Epithelial cell of esophagus (primary cell): Measurements from ENCODE around the gene BANF2.

Experiments
- DNase-seq: peaks from one replicate; pipeline ENCODE4 v3.0.0; 2010; ENCODE audit warnings: low read depth
- H3K4me3 ChIP-seq: 2 replicates; pipeline ENCODE4 v1.5.1; 2011; ENCODE audit warnings: mild to moderate bottlenecking, low read length, control low read depth
- CTCF ChIP-seq: IDR thresholded peaks from 2 replicates; pipeline ENCODE4 v1.5.1; 2011; ENCODE audit warnings: low read depth, mild to moderate bottlenecking, low read length, control low read depth, inconsistent platforms; ENCODE audit not compliant: insufficient read depth; ENCODE audit errors: missing control alignments

The BANF2 gene

GRCh38 chr20:17750722-17751045 lies 50.9 kb downstream of the BANF2 start:
- TF ChIP-seq CTCF = no peak
- no peak for DNase-seq
- no peak overlapping the region for H3K4me3 ChIP-seq

GRCh38 chr20:17751640-17752039 lies 51.9 kb downstream of the BANF2 start:
- no peak overlapping the region for H3K4me3 ChIP-seq
- no peak for TF ChIP-seq CTCF
- no peak for DNase-seq

GRCh38 chr20:17752459-17752858 lies 52.7 kb downstream of the BANF2 start:
- TF ChIP-seq CTCF = no peak
- no peak overlapping the region for H3K4me3 ChIP-seq
- no peak for DNase-seq

GRCh38 chr20:17753516-17753915 lies 53.8 kb downstream of the BANF2 start:
- no peak for TF ChIP-seq CTCF
- no peak overlapping the region for H3K4me3 ChIP-seq
- no peak for DNase-seq

GRCh38 chr20:17756529-17756928 lies 56.8 kb downstream of the BANF2 start:
- DNase-seq = no peak
- TF ChIP-seq CTCF = no peak

GRCh38 chr20:17757496-17757895 lies 57.7 kb downstream of the BANF2 start:
- no peak for DNase-seq
- TF ChIP-seq CTCF = no peak
- H3K4me3 ChIP-seq = no peak overlapping the region

More at GRCh38 chr20:17756529-17756928, 56.8 kb downstream of the BANF2 start:
- no peak overlapping the region for H3K4me3 ChIP-seq

- no peak for DNase-seq
- H3K4me3 ChIP-seq = no peak overlapping the region
- no peak for TF ChIP-seq CTCF
Observed at GRCh38 chr20:17758010-17758409, 58.2 kb downstream of the BANF2 start.
